ENCODE results near the gene GGCX.
"Not testable (repeated sequence)": the region's sequence is repeated elsewhere in the genome, so short reads cannot be mapped to it uniquely, and the experiment has no call there.

Gene GGCX

GRCh38 chr2:85594715-85595300 is 33.5 kb upstream of the GGCX start:
- no peak for DNase-seq (ENCODE audit: low spot score)

GRCh38 chr2:85593023-85593422 is 31.7 kb upstream of the GGCX start:
- DNase-seq (ENCODE audit: low spot score) = no peak

GRCh38 chr2:85592299-85592698 is 31.0 kb upstream of the GGCX start:
- not testable (repeated sequence) for DNase-seq (ENCODE audit: low spot score)

GRCh38 chr2:85591563-85591962 is 30.3 kb upstream of the GGCX start:
- no peak for DNase-seq (ENCODE audit: low spot score)

GRCh38 chr2:85590950-85591349 is 29.7 kb upstream of the GGCX start:
- DNase-seq (ENCODE audit: low spot score) = no peak

GRCh38 chr2:85589982-85590791 is 28.9 kb upstream of the GGCX start:
- no peak for DNase-seq (ENCODE audit: low spot score)

- DNase-seq (ENCODE audit: low spot score) = no peak
Observed at GRCh38 chr2:85589181-85589580, 27.9 kb upstream of the GGCX start.

- no peak for DNase-seq (ENCODE audit: low spot score)
Observed at GRCh38 chr2:85588645-85589044, 27.4 kb upstream of the GGCX start.

- no peak for DNase-seq (ENCODE audit: low spot score)
Observed at GRCh38 chr2:85588236-85588635, 26.9 kb upstream of the GGCX start.

GRCh38 chr2:85585781-85586105 is 24.4 kb upstream of the GGCX start:
- no peak for DNase-seq (ENCODE audit: low spot score)

- DNase-seq (ENCODE audit: low spot score) = peak; percentile 85
Observed at GRCh38 chr2:85584857-85585780, 23.8 kb upstream of the GGCX start.

GRCh38 chr2:85584354-85584856 is 23.1 kb upstream of the GGCX start, which contains the start of gene VAMP5:
TSS of gene VAMP5 (plus strand) at chr2:85584431. CDS start at chr2:85584491, 60 bp downstream.
- DNase-seq (ENCODE audit: low spot score) = peak; percentile 83

- no peak for DNase-seq (ENCODE audit: low spot score)
Observed at GRCh38 chr2:85583667-85584353, 22.5 kb upstream of the GGCX start.

GRCh38 chr2:85582492-85582891 is 21.2 kb upstream of the GGCX start:
- no peak for DNase-seq (ENCODE audit: low spot score)

- DNase-seq (ENCODE audit: low spot score) = no peak
Observed at GRCh38 chr2:85580206-85580605, 18.9 kb upstream of the GGCX start.

- DNase-seq (ENCODE audit: low spot score) = no peak
Observed at GRCh38 chr2:85579266-85579935, 18.1 kb upstream of the GGCX start.

GRCh38 chr2:85578243-85579180 is 17.2 kb upstream of the GGCX start:
- DNase-seq (ENCODE audit: low spot score) = no peak

- DNase-seq (ENCODE audit: low spot score) = no peak
Observed at GRCh38 chr2:85577386-85578242, 16.3 kb upstream of the GGCX start, which contains the start of gene VAMP8. TSS of gene VAMP8 (plus strand) at chr2:85577586. CDS start at chr2:85577647, 61 bp downstream.

GRCh38 chr2:85577063-85577385 is 15.7 kb upstream of the GGCX start:
- no peak for DNase-seq (ENCODE audit: low spot score)
